Neural cell (in vitro differentiated cells): ENCODE results near the gene RAB41. TPM values are rescaled to one million over a fixed set of nuclear protein-coding genes. Genes with fewer than 3 reads are reported as not detected.

Experiments used
- H2AFZ ChIP-seq: fragments of 200-600, 300-800 bp; sonication (generic), shearing (Covaris generic); 2 replicates; pipeline ENCODE4 v1.6.0; 2014; ENCODE audit warnings: low read depth, mild to moderate bottlenecking, antibody characterized with exemption, low read length, moderate library complexity
- H3F3A ChIP-seq: fragments of 200-600 bp; shearing (Covaris generic); 2 replicates; pipeline ENCODE4 v1.6.1; 2016; ENCODE audit warnings: mild to moderate bottlenecking, moderate library complexity, mixed read lengths, antibody characterized with exemption, low read length; ENCODE audit not compliant: insufficient read depth, poor library complexity, severe bottlenecking
- H3K27ac ChIP-seq: fragments of 200-600, 300-800 bp; sonication (generic), shearing (Covaris generic); 2 replicates; pipeline ENCODE4 v1.5.1; 2014; ENCODE audit warnings: mild to moderate bottlenecking, low read length, moderate library complexity
- H3K27me3 ChIP-seq: fragments of 300-800, 200-600 bp; sonication (generic), shearing (Covaris generic); 2 replicates; pipeline ENCODE4 v1.6.0; 2014; ENCODE audit warnings: mild to moderate bottlenecking, low read depth, low read length, moderate library complexity; ENCODE audit not compliant: insufficient read depth
- H3K36me3 ChIP-seq: fragments of 300-800, 200-600 bp; sonication (generic), shearing (Covaris generic); 2 replicates; pipeline ENCODE4 v1.5.1; 2014; ENCODE audit warnings: mild to moderate bottlenecking, antibody characterized with exemption, low read length, moderate library complexity; ENCODE audit not compliant: insufficient read depth
- H3K4me2 ChIP-seq: fragments of 300-800, 200-600 bp; sonication (generic), shearing (Covaris generic); 2 replicates; pipeline ENCODE4 v1.6.0; 2014; ENCODE audit warnings: mild to moderate bottlenecking, low read length
- H3K4me3 ChIP-seq: fragments of 300-800, 200-600 bp; sonication (generic), shearing (Covaris generic); 2 replicates; pipeline ENCODE4 v1.5.1; 2014; ENCODE audit warnings: mild to moderate bottlenecking, low read length, moderate library complexity
- H3K79me2 ChIP-seq: fragments of 200-600 bp; shearing (Covaris generic); replicated peaks from 2 replicates; pipeline ENCODE4 v1.6.0; 2014; ENCODE audit warnings: mild to moderate bottlenecking, low read length, moderate library complexity; ENCODE audit not compliant: insufficient read depth
- H3K9ac ChIP-seq: fragments of 300-800, 200-600 bp; sonication (generic), shearing (Covaris generic); 2 replicates; pipeline ENCODE4 v1.6.1; 2016; ENCODE audit warnings: mild to moderate bottlenecking, low read length, mixed read lengths
- H3K9me2 ChIP-seq: fragments of 200-600 bp; shearing (Covaris generic); 2 replicates; pipeline ENCODE4 v1.6.1; 2016; ENCODE audit warnings: mild to moderate bottlenecking, low read length, mixed read lengths; ENCODE audit not compliant: insufficient read depth
- H3K9me3 ChIP-seq: fragments of 200-600, 300-800 bp; sonication (generic), shearing (Covaris generic); 2 replicates; pipeline ENCODE4 v1.6.1; 2016; ENCODE audit warnings: mild to moderate bottlenecking, mixed run types, low read length, moderate library complexity, mixed read lengths
- H4K20me1 ChIP-seq: fragments of 200-600 bp; shearing (Covaris generic); 2 replicates; pipeline ENCODE4 v1.6.1; 2016; ENCODE audit warnings: mild to moderate bottlenecking, mixed run types; ENCODE audit not compliant: insufficient read depth
- EP300 ChIP-seq: fragments of 450-650 bp; conservative IDR thresholded peaks from 2 replicates; pipeline ENCODE4 v1.6.1; 2014; ENCODE audit warnings: antibody characterized with exemption, mild to moderate bottlenecking, moderate library complexity; ENCODE audit not compliant: poor library complexity, severe bottlenecking
- EZH2 ChIP-seq: fragments of 200-600, 300-800 bp; shearing (Covaris generic), sonication (generic); IDR thresholded peaks from 2 replicates; pipeline ENCODE4 v1.6.1; 2014; ENCODE audit warnings: antibody characterized with exemption, low read length, borderline replicate concordance, mild to moderate bottlenecking; ENCODE audit not compliant: insufficient read depth, poor library complexity, severe bottlenecking
- MXI1 ChIP-seq: fragments of 450-650 bp; conservative IDR thresholded peaks from 2 replicates; pipeline ENCODE4 v1.6.1; 2014; ENCODE audit warnings: antibody characterized with exemption, mild to moderate bottlenecking; ENCODE audit not compliant: poor library complexity, severe bottlenecking
- POLR2AphosphoS5 ChIP-seq: IDR thresholded peaks from 2 replicates; pipeline ENCODE4 v1.6.1; 2012
- RAD21 ChIP-seq: fragments of 450-650 bp; conservative IDR thresholded peaks from 2 replicates; pipeline ENCODE4 v1.6.1; 2014; ENCODE audit warnings: antibody characterized with exemption, mild to moderate bottlenecking, moderate library complexity
- SMC3 ChIP-seq: fragments of 450-650 bp; conservative IDR thresholded peaks from 2 replicates; pipeline ENCODE4 v1.6.1; 2014; ENCODE audit warnings: antibody characterized with exemption, mild to moderate bottlenecking, moderate library complexity; ENCODE audit not compliant: poor library complexity
- TAF1 ChIP-seq: IDR thresholded peaks from 2 replicates; pipeline ENCODE4 v1.6.1; 2012; ENCODE audit warnings: low read depth
- polyA plus RNA-seq: library from polyadenylated mRNA; depleted of rRNA; stranded (reverse); fragments of >200 nt; gene quantifications from 2 replicates; pipeline ENCODE4 v1.2.3, GENCODE V29; 2014
- TF ChIP-seq, protein P1 (sequence below): fragments of 450-650 bp; IDR thresholded peaks from 2 replicates; pipeline ENCODE4 v1.5.1; 2014; ENCODE audit warnings: antibody characterized with exemption, mild to moderate bottlenecking, moderate library complexity; ENCODE audit not compliant: poor library complexity, severe bottlenecking
- TF ChIP-seq, protein P2 (sequence below): IDR thresholded peaks from 2 replicates; pipeline ENCODE4 v1.6.1; 2012; ENCODE audit warnings: borderline replicate concordance

Gene RAB41
- polyA plus RNA-seq, 1 donor from 2014 or later: not detected

DNA sequence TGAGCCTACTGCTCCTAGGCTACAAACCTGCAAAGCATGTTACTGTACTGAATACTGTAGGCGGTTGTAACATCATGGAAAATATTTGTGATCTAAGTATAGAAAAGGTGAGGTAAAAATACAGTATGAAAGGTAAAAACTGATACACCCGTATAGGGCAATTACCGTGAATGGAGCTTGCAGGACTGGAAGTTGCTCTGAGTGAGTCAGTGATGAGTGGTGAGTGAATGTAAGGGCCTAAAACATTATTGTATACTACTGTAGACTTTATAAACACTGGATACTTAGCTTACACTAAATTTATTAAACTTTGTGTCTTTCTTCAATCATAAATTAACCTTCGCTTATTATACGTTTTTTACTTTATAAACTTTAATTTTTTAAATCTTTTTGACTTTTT lies 11.6 kb downstream of the RAB41 start:
- Histone ChIP-seq H3K9me2 (no peaks in the 10 kb centered on the region), H3K27me3 (no peaks in the 10 kb centered on the region)

DNA sequence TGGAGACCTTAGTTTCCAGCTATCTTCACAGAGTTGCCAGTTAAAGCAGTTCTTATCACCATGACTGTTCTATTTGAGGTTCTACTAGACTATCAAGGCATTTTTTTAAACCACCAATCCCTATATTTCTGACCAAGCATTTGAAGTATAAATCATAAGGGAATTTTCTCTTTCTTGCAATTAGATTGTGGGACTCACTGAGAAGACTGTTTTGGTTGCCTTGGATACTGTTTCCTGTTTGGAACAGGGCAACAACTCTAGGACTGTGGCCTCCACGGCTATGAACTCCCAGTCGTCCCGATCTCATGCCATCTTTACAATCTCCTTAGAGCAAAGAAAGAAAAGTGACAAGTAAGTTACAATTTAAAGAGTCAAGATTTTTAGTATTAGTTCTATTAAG lies 19.7 kb downstream of the RAB41 start:
- H3K4me3 ChIP-seq: no peak overlapping the region
- no peak overlapping the region for H3K4me2 ChIP-seq
- no peaks in the 10 kb centered on the region for H3K79me2 ChIP-seq
- no peak overlapping the region for H3K9ac ChIP-seq
- no peak overlapping the region for H2AFZ ChIP-seq
- no peaks in the 10 kb centered on the region for H3K36me3 ChIP-seq
- TF ChIP-seq EP300 (no peak), RAD21 (no peak), TAF1 (no peak), EZH2 (no peak), POLR2AphosphoS5 (no peak), SMC3 (no peak), MXI1 (no peak)
- TF ChIP-seq, protein P1, sequence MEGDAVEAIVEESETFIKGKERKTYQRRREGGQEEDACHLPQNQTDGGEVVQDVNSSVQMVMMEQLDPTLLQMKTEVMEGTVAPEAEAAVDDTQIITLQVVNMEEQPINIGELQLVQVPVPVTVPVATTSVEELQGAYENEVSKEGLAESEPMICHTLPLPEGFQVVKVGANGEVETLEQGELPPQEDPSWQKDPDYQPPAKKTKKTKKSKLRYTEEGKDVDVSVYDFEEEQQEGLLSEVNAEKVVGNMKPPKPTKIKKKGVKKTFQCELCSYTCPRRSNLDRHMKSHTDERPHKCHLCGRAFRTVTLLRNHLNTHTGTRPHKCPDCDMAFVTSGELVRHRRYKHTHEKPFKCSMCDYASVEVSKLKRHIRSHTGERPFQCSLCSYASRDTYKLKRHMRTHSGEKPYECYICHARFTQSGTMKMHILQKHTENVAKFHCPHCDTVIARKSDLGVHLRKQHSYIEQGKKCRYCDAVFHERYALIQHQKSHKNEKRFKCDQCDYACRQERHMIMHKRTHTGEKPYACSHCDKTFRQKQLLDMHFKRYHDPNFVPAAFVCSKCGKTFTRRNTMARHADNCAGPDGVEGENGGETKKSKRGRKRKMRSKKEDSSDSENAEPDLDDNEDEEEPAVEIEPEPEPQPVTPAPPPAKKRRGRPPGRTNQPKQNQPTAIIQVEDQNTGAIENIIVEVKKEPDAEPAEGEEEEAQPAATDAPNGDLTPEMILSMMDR: no peak
- TF ChIP-seq, protein P2, sequence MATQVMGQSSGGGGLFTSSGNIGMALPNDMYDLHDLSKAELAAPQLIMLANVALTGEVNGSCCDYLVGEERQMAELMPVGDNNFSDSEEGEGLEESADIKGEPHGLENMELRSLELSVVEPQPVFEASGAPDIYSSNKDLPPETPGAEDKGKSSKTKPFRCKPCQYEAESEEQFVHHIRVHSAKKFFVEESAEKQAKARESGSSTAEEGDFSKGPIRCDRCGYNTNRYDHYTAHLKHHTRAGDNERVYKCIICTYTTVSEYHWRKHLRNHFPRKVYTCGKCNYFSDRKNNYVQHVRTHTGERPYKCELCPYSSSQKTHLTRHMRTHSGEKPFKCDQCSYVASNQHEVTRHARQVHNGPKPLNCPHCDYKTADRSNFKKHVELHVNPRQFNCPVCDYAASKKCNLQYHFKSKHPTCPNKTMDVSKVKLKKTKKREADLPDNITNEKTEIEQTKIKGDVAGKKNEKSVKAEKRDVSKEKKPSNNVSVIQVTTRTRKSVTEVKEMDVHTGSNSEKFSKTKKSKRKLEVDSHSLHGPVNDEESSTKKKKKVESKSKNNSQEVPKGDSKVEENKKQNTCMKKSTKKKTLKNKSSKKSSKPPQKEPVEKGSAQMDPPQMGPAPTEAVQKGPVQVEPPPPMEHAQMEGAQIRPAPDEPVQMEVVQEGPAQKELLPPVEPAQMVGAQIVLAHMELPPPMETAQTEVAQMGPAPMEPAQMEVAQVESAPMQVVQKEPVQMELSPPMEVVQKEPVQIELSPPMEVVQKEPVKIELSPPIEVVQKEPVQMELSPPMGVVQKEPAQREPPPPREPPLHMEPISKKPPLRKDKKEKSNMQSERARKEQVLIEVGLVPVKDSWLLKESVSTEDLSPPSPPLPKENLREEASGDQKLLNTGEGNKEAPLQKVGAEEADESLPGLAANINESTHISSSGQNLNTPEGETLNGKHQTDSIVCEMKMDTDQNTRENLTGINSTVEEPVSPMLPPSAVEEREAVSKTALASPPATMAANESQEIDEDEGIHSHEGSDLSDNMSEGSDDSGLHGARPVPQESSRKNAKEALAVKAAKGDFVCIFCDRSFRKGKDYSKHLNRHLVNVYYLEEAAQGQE: no peak
- H3F3A ChIP-seq: no peaks in the 10 kb centered on the region
- H3K27me3 ChIP-seq: no peaks in the 10 kb centered on the region
- H3K9me2 ChIP-seq: no peaks in the 10 kb centered on the region
- no peak overlapping the region for H3K27ac ChIP-seq
- no peaks in the 10 kb centered on the region for H4K20me1 ChIP-seq
- no peaks in the 10 kb centered on the region for H3K9me3 ChIP-seq

More for the DNA sequence above, 11.6 kb downstream of the RAB41 start:
- H4K20me1 ChIP-seq: no peaks in the 10 kb centered on the region
- H3K4me2 ChIP-seq: no peak overlapping the region
- TF ChIP-seq EP300: no peak
- no peak for TF ChIP-seq SMC3
- no peak for TF ChIP-seq MXI1
- TF ChIP-seq, protein P1: no peak
- no peak for TF ChIP-seq EZH2
- TF ChIP-seq, protein P2: no peak
- TF ChIP-seq RAD21: no peak
- no peak for TF ChIP-seq TAF1
- no peak for TF ChIP-seq POLR2AphosphoS5
- H3F3A ChIP-seq: no peaks in the 10 kb centered on the region
- peaks cover 15% of the 10 kb centered on the region for H3K79me2 ChIP-seq
- no peaks in the 10 kb centered on the region for H3K36me3 ChIP-seq
- no peak overlapping the region for H3K4me3 ChIP-seq
- H3K27ac ChIP-seq: no peak overlapping the region
- H2AFZ ChIP-seq: no peak overlapping the region
- H3K9me3 ChIP-seq: no peaks in the 10 kb centered on the region
- no peak overlapping the region for H3K9ac ChIP-seq
